OCI-LY7 (cell line): ENCODE data around the gene DLGAP1. TPM values are rescaled to one million over a fixed set of nuclear protein-coding genes. Genes with fewer than 3 reads are reported as not detected.
"Not testable (repeated sequence)": the region's sequence is repeated elsewhere in the genome, so short reads cannot be mapped to it uniquely, and the experiment has no call there.

Experiments
- BruUV-seq: library from RNA; stranded (reverse); fragments of 400-500 nt; replicated peaks from 2 replicates; lab custom pipeline; 2021; lab: Mats Ljungman, UMichigan
- CTCF ChIA-PET: fragments of 300-600 bp; sonication (Branson Sonifier 250); formaldehyde crosslinking; loops from one replicate; lab custom pipeline; 2022; ENCODE audit warnings: antibody characterized with exemption; ENCODE audit not compliant: unreplicated experiment; lab: Charles Lee
- POLR2A ChIA-PET: fragments of 300-600 bp; sonication (Branson Sonifier 250); formaldehyde crosslinking; loops from one replicate; lab custom pipeline; 2022; ENCODE audit warnings: antibody characterized with exemption; lab: Charles Lee
- DNase-seq: peaks from one replicate; pipeline ENCODE4 v3.0.0-alpha.2; 2015; ENCODE audit warnings: low spot score
- H2AFZ ChIP-seq: fragments of 200-600 bp; sonication (generic), shearing (Covaris generic); 2 replicates; pipeline ENCODE4 v1.6.1; 2014; ENCODE audit warnings: mild to moderate bottlenecking, antibody characterized with exemption, low read length, moderate library complexity
- H3K27ac ChIP-seq: fragments of 200-600 bp; sonication (generic); 2 replicates; pipeline ENCODE4 v1.5.1; 2014; ENCODE audit warnings: mixed run types, low read depth, mild to moderate bottlenecking, moderate library complexity, low read length, inconsistent platforms; ENCODE audit not compliant: poor library complexity, severe bottlenecking
- H3K36me3 ChIP-seq: fragments of 200-600 bp; sonication (generic); 2 replicates; pipeline ENCODE4 v1.6.1; 2014; ENCODE audit warnings: mild to moderate bottlenecking, antibody characterized with exemption, low read length, moderate library complexity, mixed read lengths; ENCODE audit not compliant: insufficient read depth
- H3K4me1 ChIP-seq: fragments of 200-600 bp; sonication (generic); 2 replicates; pipeline ENCODE4 v1.5.1; 2014; ENCODE audit warnings: mild to moderate bottlenecking, low read length; ENCODE audit not compliant: insufficient read depth, poor library complexity, severe bottlenecking
- H3K4me2 ChIP-seq: fragments of 200-600 bp; sonication (generic); 2 replicates; pipeline ENCODE4 v1.6.1; 2014; ENCODE audit warnings: mild to moderate bottlenecking, low read length
- H3K4me3 ChIP-seq: fragments of 200-600 bp; sonication (generic); 2 replicates; pipeline ENCODE4 v1.5.1; 2014; ENCODE audit warnings: mild to moderate bottlenecking, low read depth, low read length; ENCODE audit not compliant: poor library complexity, severe bottlenecking
- H3K79me2 ChIP-seq: fragments of 200-600 bp; sonication (generic); 2 replicates; pipeline ENCODE4 v1.6.1; 2016; ENCODE audit warnings: low read depth, mild to moderate bottlenecking, low read length, moderate library complexity, mixed read lengths; ENCODE audit not compliant: insufficient read depth
- H3K9me2 ChIP-seq: fragments of 200-600 bp; sonication (generic); 2 replicates; pipeline ENCODE4 v1.6.1; 2016; ENCODE audit warnings: mild to moderate bottlenecking, low read length, mixed read lengths; ENCODE audit not compliant: insufficient read depth
- H3K9me3 ChIP-seq: fragments of 200-600 bp; sonication (generic); 2 replicates; pipeline ENCODE4 v1.6.1; 2014; ENCODE audit warnings: mild to moderate bottlenecking, mixed run types, low read length, mixed read lengths
- H4K20me1 ChIP-seq: fragments of 200-600 bp; sonication (generic); 2 replicates; pipeline ENCODE4 v1.6.1; 2014; ENCODE audit warnings: mild to moderate bottlenecking, antibody characterized with exemption, low read length, moderate library complexity, mixed read lengths; ENCODE audit not compliant: insufficient read depth
- EZH2phosphoT487 ChIP-seq: fragments of 200-600 bp; sonication (generic); IDR thresholded peaks from 2 replicates; pipeline ENCODE4 v1.6.1; 2018; ENCODE audit warnings: low read depth, borderline replicate concordance, mild to moderate bottlenecking, mixed run types, antibody characterized with exemption, low read length, moderate library complexity, mixed read lengths
- intact Hi-C: fragments of 100-400 bp; cut with micrococcal nuclease; formaldehyde crosslinking; loops from one replicate; pipeline ENCODE4 v1.10.0; 2022; ENCODE audit not compliant: unreplicated experiment
- total RNA-seq, 2 experiments: library from RNA; depleted of rRNA in 1 of 2; stranded (reverse); fragments of >200 nt in 1 of 2; shearing (Covaris generic) in 1 of 2; gene quantifications; 2 replicates each; pipeline ENCODE4 v1.2.3, GENCODE V29; 2014 to 2022
- TF ChIP-seq, protein P1 (sequence below): fragments of 200-600 bp; sonication (generic); conservative IDR thresholded peaks from 2 replicates; pipeline ENCODE4 v1.5.1; 2014; ENCODE audit warnings: mild to moderate bottlenecking, antibody characterized with exemption, low read length, moderate library complexity, mixed read lengths

Gene DLGAP1
- total RNA-seq, 2 experiments from 2014 or later, result 0.22 TPM; not detected in 1

GRCh38 chr18:4058179-4058578 lies 396.9 kb downstream of the DLGAP1 start:
- H2AFZ ChIP-seq, result no peak overlapping the region
- H3K9me3 ChIP-seq, result peaks cover 31% of the 10 kb centered on the region
- no peak overlapping the region for H3K4me2 ChIP-seq
- no peaks in the 10 kb centered on the region for H3K9me2 ChIP-seq
- BruUV-seq, result no TSS peak
- H3K4me1 ChIP-seq, result no peaks in the 10 kb centered on the region
- no peaks in the 10 kb centered on the region for H3K79me2 ChIP-seq
- no peak overlapping the region for H3K4me3 ChIP-seq
- no peak overlapping the region for H3K27ac ChIP-seq
- ChIA-PET POLR2A (no interaction called here), CTCF (no interaction called here)
- DNase-seq, result no peak
- H3K36me3 ChIP-seq, result no peaks in the 10 kb centered on the region
- intact Hi-C loops, result no loop called here
- TF ChIP-seq, protein P1, sequence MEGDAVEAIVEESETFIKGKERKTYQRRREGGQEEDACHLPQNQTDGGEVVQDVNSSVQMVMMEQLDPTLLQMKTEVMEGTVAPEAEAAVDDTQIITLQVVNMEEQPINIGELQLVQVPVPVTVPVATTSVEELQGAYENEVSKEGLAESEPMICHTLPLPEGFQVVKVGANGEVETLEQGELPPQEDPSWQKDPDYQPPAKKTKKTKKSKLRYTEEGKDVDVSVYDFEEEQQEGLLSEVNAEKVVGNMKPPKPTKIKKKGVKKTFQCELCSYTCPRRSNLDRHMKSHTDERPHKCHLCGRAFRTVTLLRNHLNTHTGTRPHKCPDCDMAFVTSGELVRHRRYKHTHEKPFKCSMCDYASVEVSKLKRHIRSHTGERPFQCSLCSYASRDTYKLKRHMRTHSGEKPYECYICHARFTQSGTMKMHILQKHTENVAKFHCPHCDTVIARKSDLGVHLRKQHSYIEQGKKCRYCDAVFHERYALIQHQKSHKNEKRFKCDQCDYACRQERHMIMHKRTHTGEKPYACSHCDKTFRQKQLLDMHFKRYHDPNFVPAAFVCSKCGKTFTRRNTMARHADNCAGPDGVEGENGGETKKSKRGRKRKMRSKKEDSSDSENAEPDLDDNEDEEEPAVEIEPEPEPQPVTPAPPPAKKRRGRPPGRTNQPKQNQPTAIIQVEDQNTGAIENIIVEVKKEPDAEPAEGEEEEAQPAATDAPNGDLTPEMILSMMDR, result no peak
- no peak for TF ChIP-seq EZH2phosphoT487
- H4K20me1 ChIP-seq, result no peaks in the 10 kb centered on the region

DNA sequence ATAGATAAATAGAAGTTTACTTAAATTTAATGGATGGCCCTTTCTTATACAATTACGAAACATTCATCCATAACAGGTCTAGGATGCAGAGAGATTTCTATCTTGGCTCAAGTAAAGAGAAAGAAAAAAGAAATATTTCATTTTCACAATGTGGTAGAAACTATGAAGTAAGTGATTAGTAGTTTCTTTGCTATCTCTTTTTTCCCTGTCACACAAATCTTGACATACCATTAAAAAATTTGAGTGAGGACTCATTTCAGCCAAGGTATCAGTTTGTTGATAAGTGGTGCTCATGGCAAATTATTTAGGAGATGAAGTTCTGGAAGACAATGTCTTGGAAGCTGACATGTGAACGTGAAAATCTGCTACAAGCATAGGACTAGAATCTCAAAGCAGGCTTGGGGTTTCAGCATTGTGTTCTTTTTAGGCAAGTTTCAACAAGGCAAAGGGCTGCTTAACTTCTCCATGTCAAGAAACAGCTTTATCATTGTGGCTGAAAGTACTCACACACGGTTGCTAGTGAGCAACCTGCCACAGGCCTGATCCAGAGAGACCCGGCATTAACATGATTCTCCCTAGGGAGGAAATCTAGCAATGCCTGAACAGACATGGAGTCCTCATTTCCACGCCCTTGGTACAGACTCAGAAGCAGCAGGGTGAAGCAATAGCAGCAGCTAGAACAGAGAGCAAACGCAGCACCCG lies 414.6 kb downstream of the DLGAP1 start:
- H4K20me1 ChIP-seq, result no peaks in the 10 kb centered on the region
- H3K79me2 ChIP-seq, result no peaks in the 10 kb centered on the region
- no peaks in the 10 kb centered on the region for H3K9me2 ChIP-seq
- H3K9me3 ChIP-seq, result no peaks in the 10 kb centered on the region
- no TSS peak for BruUV-seq
- no peak for TF ChIP-seq EZH2phosphoT487
- TF ChIP-seq, protein P1, result no peak
- CTCF ChIA-PET, result interaction anchor here (0.5 kb wide), 1 partner anchor 1460 kb away, joined by 3 read pairs; no protein-coding TSS in a partner anchor
- no peaks in the 10 kb centered on the region for H3K4me1 ChIP-seq
- H2AFZ ChIP-seq, result no peak overlapping the region
- no peak overlapping the region for H3K27ac ChIP-seq
- no peak overlapping the region for H3K4me2 ChIP-seq
- H3K36me3 ChIP-seq, result no peaks in the 10 kb centered on the region
- no peak for DNase-seq
- H3K4me3 ChIP-seq, result no peak overlapping the region
- POLR2A ChIA-PET, result no interaction called here
- intact Hi-C loops, result loop anchor here (10.0 kb wide), 1 partner anchor 64 kb away; no protein-coding TSS in a partner anchor

DNA sequence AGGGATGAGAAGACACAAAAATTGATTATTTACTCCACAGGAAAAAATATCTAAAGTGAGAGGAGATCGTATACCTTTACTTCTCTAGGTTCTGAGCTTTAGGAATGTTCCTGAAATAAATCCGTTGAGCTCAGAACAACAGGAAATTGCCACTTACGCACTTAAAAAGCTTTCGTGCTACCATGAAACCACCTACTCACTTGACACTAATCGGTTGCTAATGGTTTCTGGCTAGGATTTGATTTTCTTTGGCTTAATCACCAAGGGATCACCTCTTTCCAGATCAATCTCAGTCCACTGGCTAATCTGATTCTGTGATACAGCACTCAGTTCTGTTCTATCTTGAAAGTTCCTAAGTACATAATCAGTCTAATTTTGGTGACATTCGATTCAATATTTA lies 419.6 kb downstream of the DLGAP1 start:
- POLR2A ChIA-PET, result no interaction called here
- no peak overlapping the region for H3K4me3 ChIP-seq
- CTCF ChIA-PET, result no interaction called here
- no peaks in the 10 kb centered on the region for H3K36me3 ChIP-seq
- H3K4me2 ChIP-seq, result no peak overlapping the region
- H3K9me3 ChIP-seq, result no peaks in the 10 kb centered on the region
- no peaks in the 10 kb centered on the region for H3K9me2 ChIP-seq
- no peak overlapping the region for H2AFZ ChIP-seq
- DNase-seq, result no peak
- TF ChIP-seq EZH2phosphoT487, result no peak
- TF ChIP-seq, protein P1, result no peak
- H3K79me2 ChIP-seq, result no peaks in the 10 kb centered on the region
- no peak overlapping the region for H3K27ac ChIP-seq
- no peaks in the 10 kb centered on the region for H3K4me1 ChIP-seq
- BruUV-seq, result no TSS peak
- intact Hi-C loops, result no loop called here
- no peaks in the 10 kb centered on the region for H4K20me1 ChIP-seq

DNA sequence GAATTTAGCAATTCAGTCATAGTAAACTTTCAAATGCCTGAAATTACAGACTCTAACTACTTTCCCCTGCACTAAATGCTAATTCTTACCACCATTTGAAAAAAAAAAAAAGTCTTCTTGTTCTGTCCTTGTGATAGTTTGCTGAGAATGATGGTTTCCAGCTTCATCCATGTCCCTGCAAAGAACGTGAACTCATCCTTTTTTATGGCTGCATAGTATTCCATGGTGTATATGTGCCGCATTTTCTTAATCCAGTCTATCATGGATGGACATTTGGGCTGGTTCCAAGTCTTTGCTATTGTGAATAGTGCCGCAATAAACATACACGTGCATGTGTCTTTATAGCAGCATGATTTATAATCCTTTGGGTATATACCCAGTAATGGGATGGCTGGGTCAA lies 420.3 kb downstream of the DLGAP1 start:
- H3K4me2 ChIP-seq, H2AFZ ChIP-seq, DNase-seq, H3K27ac ChIP-seq, H3K9me2 ChIP-seq, H3K4me1 ChIP-seq, POLR2A ChIA-PET, H3K9me3 ChIP-seq, H4K20me1 ChIP-seq, H3K79me2 ChIP-seq, intact Hi-C loops, CTCF ChIA-PET, H3K4me3 ChIP-seq, H3K36me3 ChIP-seq, BruUV-seq: not testable (repeated sequence)
